GM19193 (cell line): ENCODE data around the gene RASGEF1C.

Experiments used
- POLR2A ChIP-seq: IDR thresholded peaks from 4 replicates; pipeline ENCODE4 v1.6.1; 2011; ENCODE audit not compliant: insufficient read depth, insufficient read length; ENCODE audit errors: extremely low read depth

RASGEF1C gene

DNA sequence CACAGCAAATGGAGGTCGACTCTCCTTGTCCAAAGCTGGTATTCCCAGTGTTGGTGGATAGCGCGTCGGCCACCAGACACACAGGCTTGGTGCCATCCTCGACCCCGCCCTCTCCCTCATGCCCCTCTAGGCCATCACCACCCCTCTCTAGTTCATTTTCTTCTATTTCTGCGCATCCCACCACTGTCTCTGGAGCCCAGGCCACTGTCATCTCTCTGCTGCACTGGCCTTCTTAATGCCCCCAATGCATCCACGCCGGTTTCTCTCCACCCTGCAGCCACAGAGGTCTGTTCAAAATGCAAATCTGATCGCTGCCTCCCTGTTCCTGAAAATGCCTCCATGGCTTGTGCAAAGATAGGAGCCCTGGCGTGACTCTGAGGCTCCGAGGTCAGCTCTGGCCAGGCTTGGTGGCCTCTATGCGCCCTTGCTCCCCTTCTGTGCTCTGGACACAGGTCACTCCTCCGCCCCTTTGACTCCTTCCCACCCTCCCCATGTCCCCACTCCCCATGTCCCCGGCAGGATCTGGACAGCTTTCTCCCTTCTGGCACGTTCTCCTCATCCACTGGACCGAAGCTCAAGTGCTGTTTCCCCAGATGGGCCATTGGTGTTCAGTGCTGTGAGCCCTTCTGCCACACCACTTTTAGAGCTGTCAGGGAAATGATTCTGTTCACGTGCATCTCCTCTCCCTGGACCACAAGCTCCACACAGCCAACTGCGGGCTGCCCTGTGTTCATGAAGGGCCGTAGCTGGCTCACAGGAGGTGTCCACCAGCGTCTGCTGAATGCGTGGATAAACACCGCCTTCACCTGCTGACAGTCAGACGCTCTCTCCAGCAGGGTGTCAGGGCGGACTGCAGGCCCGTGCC lies 77.9 kb downstream of the RASGEF1C start:
- no peak for TF ChIP-seq POLR2A

DNA sequence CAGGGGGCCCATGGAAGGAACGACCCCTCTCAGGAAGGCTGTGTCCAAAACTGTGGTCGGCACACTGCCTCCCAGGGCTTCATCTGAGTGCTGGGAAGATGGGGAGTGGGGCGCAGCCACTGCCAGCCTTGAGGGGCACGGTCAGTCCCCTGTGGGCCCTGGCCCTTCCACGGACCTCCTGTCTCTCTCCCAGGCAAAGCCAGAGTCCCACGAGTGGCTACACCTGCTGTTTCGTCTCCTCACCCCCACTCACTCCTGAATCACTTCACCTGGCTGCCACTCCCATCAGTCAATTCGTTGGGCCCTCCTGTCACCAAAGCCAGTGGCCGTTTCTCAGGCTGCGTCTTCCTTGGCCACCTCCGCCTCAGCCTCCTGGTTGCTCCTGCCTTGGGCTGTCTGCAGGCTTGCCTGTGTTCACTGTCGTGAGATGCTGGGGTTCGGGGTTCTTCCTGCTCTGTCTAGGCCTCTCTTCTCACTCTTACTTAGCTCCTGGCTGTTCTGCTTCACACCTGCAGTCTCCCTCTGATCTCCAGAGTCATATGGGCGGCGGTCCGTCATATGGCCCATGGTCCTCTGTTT lies 78.6 kb downstream of the RASGEF1C start:
- TF ChIP-seq POLR2A, result no peak

DNA sequence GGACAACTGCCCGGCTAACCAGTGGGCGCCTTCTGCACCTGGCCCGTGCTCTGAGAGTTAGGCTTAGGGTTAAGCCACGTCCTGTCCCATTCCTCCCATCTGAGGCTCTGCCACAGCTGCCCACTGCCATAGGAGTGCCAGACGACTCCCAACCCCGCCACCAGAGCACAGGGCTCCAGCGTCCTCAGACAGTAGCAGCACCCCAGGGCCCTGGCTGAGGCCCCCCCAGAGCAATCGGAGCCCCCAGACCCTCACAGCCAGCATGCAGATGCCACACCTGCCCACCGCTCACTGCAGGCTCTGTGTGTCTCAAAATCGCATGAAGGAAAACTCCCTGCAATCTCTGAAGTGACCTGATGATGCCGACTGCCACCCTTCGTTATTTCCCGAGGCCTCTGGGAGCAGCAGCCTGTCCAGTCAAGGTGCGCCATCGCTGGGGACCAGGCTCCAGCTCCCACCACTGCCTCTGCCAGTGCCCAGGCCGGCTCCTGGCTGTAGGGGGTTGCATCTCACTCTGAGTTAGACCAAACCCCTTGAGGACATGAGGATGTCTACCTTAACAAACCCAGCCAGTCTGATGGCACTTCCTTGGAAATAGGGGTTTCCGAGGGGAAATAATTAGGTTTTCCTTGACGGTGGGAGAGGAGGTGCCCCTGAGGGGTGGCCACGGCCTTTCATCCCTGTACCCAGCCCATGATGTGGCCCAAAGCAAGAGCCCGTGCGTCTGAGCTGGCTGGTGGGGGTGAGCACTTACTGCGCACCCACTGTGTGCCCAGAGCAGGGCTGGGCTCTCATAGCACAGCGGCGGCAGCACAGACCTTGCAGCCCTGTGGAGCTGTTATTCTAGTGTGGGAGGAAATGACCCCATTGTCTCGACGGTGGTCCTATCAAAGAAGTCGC lies 79.5 kb downstream of the RASGEF1C start:
- TF ChIP-seq POLR2A, result no peak

DNA sequence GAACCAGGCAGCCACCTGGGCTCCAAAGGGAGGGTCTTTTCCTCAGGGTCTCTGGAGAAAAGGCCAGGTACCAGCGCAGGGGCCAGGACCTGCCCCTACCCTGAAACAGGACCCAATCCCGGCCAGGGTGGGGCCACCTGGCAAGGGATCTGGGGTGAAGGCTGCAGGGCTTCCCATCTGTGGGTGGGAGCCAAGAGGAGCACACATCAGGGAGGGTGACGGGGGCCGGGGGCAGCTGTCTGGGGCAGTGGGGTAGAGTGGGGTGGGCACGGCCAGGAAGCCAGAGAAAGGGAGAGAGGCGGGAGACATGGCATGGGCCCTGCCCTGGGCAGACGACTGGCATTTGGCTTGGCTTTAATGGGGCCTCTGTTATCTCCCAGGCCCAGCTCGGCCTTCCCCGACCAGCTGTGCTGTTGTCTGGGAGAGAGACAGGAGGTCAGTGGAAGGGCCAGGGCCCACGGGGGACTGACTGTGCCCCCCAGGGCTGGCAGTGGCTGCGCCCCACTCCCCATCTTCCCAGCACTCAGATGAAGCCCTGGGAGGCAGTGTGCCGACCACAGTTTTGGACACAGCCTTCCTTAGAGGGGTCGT lies 80.2 kb downstream of the RASGEF1C start:
- TF ChIP-seq POLR2A, result no peak

DNA sequence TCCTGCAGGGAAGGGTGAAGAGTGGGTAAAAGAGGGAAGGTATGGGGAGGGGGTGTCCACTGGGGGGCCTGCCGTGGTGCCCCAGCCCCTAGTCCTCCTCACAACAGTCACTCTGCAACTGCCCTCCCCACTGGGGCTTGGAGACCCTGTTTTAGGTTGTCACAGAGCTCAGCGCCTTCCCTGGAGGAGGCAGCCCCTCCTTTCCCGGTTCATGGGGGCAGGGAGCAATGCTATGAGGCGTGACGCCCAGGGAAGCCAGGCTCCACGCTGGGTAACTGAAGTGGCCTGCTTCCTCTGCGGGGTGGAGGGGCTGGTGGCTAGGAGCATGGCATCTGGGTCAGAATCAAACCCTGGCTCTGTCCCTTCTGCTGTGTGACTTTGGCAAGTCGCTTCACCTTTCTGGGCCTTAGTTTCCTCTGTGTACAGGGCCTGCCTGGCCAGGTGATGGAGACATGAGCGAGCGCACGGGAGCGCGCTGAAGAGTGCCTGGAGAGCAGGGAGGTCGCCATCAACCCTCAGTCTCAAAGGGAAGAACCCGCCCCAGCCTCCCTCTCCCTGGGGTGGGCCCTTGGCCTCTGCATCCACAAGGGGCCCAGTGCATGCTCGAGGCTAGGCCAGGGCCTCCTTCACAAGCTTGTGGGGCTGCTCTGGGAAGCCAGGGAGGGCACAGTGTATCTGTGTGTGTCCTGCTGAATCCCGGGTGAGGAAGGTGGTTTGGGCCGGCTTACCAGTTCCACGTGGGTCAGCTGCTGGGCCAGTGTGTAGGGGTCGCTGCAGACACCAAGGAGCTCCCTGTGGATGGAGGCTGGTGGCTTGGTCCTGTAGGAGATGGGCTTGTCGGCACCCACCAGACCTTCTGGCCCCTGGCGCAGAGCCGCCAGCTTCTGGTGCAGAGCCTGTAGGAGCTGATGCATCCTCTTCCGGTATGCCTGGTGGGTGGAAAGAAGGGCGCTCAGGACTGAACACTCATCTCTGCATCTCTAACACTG lies 81.0 kb downstream of the RASGEF1C start:
- no peak for TF ChIP-seq POLR2A

DNA sequence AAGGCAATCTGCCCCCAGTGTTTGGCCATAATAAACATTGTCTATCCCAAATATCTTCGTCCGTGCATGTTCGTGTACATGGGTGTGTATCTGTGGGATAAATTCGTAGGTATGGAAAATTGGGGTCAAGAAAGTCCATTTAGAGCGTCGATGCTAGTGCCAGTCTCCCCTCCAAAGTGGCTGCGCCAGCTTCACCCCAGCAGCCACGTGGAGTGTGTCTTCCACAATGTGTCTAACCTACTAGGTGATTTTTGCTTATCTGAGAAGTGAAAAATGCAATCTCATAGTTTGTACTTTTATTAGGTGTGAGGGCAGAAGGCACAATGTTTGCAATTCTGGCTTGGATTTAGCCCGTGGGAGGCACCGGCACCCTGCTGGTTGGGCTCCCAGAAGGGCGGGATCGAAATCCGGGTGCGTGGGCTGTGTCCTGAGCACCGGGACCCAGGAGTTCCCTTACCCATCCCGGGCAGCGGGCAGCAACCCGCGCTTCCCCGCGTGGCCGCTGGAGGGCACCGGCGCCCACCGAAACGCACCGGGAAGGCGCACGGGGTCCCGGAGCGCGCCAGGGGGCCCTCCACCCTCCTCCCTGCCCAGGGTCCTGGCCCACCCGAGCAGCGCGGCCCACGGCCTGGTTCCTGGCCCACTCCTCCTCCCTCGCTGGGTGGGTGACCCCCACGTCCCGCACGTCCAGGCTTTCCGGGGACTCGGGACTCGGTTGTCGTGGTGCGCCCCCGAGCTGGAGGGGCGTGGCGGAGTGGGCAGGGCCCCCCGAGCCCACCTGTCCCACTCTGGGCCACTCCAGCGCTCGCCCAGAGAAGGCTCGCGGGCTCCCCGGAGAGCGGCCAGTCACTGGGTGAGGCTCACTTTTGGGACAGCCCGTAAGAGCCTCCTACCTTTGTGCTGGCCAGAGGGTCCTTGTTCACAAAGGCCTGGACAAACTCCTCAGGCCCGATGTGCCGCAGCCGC lies 82.0 kb downstream of the RASGEF1C start:
- TF ChIP-seq POLR2A, result no peak

DNA sequence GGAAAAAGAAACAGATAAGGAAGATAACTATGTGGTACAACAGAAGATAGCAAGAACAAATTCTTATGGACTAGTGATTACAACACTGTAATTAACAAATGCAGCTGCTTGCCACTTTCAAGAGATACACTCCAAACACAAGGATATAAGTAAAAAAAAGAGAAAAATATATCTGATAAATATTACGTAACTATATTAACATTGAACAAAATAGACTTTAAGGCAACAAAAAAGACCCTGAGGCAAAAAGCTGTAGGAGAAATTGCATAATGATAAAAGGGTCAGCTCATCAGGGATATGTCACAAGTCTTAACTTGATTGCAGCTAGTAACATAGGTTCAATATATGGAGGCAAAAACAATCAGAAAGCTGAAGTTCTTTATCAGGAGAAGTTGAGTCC lies 86.1 kb downstream of the RASGEF1C start:
- no peak for TF ChIP-seq POLR2A

DNA sequence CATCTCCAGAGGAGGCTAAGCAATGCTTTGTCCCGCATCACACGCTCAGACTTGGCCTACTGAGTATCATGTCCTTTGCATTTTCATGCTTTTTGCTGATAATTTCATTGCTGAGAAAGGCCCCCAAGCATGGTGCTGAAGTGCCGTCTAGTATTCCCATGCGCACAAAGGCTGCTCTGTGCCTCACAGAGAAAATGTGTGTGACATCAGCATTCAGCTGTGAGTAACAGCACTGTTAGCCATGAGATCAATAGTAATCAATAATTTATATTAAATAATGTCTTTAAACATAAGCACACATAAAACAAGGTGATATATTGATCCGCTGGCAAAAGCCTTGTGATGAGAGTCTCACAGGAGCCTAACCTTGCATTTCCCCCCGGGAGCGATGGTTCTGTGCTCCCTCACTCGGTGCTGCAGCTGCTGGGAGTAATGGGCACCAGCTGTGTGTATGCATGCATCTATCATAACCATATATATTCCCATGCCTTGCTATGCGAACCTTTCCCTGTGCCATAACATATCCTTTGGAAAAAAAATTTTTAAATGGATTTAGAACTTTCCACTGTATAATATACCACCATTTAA lies 87.1 kb downstream of the RASGEF1C start:
- TF ChIP-seq POLR2A, result no peak

DNA sequence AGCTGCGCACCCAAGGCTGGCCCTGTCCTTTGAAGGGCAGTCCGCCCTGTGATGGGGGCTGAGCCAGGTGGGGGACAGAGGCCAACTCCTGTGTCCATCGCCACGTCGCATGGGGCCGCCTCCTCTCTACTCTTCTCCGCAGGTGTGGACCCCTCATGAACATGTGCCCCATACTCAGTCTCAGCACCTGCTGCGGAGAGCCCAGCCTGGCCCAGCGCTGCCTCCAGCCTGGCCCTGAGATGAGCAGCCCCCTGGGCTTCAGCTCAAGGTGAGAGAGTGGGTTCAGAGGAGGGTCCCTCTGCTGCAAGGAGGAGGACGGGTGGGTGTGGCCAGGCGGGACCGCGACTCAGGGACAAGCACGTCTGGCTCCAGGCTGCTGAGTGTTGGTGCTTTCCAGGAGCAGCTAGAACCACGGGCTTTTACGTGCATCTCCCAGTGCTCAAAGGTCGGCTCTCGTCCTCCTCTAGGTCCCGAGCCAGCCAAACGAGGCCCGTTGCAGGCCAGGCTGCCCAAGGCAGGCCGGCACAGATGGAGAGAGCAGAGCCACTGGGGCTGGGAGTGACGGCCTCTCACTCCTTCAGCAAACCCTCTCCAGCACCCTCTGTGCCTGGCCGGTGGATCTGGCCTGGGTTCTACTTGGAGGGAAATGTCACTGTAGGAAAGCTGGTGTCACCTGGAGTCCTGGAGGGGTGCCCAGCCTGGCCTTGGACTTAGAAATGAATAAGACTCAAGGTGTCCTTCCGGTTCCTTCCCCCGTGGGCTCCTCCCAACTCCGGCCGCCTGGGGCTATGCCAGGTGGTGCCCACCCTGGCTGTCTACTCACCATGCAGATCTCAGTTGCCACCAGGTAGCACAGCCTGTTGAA lies 88.5 kb downstream of the RASGEF1C start:
- TF ChIP-seq POLR2A, result no peak

DNA sequence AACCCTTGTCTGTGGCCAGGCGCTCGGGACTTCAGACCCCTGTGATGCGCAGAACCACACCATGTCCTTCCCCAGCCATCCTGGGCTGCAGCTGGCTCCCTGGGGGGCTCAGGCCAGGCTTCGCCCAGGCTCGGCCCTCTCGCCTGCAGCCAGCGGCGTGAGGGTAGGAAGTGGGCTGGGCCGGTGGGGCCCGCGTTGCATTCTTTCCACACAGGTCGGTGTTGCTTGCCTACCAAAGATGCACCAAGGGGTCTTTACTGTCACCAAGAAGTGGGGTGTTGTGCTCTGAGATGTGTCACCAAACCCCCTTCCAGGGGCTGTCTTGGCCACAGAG lies 89.1 kb downstream of the RASGEF1C start:
- no peak for TF ChIP-seq POLR2A

DNA sequence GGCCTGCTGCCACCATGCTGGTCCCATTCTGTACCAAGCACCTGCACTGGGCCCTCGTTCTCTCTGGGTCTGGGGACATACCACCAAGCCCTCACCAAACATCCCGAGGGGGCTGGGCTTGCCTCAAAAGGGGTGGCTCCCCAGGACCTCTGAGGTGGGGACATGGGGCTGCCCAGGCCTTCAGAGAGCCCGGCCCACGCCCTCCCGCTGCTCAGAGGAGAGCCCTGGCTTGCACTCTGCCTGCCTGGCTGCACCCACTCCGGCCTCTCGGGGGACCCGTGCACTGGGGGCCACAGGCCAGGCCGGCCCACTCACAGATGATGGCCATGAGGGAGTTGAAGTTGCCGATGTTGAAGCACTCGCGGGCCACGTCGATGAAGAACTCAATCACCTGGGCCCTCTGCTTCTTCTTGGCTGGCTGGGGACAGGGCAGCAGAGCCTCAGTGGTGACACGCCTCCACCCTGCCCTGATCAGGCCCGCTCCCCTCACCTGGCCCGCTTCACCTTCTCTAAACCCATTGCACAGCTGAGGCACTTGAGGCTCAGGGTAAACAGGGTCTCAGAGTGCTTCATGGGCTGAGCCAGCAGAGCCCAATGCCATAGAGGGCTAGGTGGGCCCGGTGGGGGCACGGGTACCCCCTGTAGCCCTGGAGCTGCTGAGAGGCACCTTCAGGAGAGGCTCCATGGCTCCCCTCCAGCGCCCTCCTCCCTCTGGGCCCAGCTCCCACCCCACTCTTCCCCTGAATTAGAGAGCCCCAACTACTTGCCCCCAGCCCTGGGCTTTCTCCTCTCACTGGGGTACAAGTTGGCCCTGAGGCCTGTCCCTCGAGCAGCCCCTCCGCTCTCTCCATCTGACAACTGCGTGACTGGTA lies 89.7 kb downstream of the RASGEF1C start:
- no peak for TF ChIP-seq POLR2A
